Measurements from ENCODE around the gene ZNF543.
A peak's percentile ranks its signal among the peaks of the same experiment; 100 is the strongest.
"Not testable (repeated sequence)": the region's sequence is repeated elsewhere in the genome, so short reads cannot be mapped to it uniquely, and the experiment has no call there.

The ZNF543 gene

DNA sequence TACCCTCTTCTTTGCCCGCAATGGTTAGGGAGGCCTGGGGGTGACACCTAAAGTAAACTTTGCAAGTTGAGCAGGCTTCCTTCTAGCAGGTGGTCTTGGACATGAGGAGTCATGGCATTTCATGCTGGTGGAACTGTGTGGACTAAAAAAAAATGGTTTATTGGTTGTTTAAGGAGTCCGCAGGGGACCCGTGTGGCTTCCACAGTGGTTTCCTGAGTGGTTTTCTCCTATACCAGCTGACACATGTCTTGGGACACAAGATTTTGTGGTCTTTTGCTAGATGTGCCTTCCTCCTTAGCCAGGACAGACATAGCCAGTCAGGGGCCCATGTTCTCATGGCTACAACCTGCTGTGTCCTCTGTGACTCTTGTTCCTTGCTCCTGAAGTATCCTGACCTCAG lies 1.5 kb downstream of the ZNF543 start:
- DNase-seq: no peak

- no peak for DNase-seq
These were observed 4.7 kb downstream of the ZNF543 start for GRCh38 chr19:57324992-57325391.

- DNase-seq: no peak
These were observed 7.7 kb downstream of the ZNF543 start for GRCh38 chr19:57327993-57328392.

DNA sequence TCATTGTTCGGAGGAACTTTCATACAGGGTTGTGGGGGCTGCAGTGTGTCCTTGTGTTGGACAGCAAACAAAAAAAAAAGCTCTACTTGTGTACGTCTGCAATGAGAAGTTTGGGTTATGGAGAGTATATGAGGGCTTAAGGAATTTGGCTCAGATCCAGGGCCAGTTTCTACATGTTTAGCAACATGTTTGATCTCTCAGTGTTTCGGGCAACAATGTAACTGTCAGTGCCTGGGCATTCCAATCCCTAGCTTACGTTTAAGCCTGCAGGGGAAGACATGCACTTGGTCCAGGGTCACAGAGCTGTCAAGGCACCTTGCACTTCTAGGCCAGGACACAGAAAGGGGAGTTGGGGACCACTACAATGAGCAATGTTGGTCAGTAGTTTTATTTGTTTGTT lies 13.9 kb downstream of the ZNF543 start:
- DNase-seq: no peak

DNA sequence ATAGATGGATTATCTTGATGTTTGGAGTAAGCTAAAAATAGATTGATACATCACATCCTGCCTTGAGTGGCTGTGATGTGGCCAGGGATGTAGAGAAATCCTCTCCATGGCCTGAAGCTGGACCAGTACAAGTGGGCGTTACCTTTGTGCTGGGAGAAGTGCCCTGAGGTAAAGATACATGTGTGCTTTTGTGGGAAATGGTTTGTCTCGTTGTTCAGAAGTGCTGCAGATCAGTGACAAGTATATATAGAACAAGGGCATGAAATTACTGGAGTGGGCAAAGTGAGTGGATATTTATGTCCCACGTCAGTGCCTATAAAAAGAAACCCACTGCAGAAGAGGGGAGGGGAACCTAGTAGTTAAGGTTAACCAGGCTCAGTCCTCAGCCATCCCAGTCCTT lies 18.6 kb downstream of the ZNF543 start:
- DNase-seq: no peak

DNA sequence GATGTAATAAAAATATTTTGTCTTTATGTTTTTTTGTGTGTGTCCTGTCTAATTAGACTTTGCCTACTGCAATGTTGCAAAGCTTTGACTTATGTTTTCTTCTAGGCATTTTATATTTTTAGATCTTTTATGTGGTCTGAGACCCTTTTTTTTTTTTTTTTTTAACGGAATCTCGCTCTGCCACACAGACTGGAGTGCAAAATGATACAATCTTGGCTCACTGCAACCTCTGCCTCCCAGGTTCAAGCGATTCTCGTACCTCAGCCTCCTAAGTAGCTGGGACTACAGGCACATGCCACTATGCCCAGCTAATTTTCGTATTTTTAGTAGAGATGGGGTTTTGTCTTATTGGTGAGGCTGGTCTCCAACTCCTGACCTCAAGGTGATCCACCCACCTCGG lies 22.3 kb downstream of the ZNF543 start:
- no peak for DNase-seq

DNA sequence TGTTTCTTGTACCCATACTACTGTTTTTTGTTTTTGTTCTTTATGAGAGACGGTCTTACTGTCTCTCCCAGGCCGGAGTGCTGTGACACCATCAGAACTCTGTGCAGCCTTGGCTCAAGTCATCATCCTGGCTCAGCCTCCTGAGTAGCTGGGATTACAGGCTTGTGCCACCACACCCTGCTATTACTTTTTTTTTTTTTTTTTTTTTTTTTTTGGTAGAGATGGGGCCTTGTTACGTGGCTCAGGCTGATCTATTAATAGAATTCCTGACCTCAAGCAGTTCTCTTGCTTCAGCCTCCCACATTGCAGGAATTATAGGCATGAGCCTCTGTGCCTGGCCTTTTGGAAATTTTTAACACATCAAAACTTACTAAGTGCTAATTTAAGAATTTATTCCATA lies 27.9 kb downstream of the ZNF543 start:
- no peak for DNase-seq

DNA sequence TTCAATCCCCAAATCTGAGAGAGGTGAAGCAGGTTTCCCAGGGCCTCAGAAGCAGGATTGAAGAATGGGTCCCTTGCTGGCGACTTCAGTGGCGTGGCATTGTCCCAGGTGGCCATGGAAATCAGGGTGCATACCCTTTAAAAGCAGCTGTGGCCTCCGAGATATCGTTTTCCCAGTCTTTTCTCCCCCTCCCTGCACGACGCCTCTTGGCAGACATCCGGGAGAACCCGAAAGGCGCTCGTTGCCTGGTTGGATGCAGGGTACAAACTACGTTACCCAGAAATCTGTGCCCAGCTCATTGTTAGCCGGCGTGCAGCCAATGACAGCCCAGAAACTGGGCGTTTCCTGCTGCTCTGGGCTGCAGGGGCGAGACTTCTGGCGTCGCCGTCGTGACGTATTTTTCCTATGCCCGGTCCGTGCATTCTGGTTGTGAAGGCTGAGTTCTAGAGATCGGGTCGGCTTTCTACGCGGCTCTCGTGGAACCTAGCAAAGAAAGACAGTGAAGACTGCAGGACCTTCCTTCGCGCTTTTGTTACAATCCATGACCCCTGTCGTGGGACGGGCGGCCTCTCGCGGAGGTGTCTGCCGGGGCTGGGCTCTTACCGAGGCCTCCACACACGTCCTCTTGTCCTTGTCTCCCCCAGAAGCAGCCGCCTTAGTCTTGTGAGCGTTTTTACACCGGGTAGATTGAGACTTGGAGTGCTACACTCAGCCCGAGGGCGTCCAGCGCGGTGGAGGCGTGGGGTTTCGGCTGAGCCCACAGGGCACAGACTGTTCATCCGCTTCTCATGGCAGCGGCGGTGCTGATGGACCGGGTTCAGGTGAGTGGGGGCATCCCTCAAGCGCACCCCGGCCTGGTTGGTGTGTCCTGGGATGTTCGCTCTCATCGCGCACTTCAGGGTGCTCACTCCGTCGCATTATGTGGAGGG lies 30.9 kb downstream of the ZNF543 start, which contains the start of gene ZNF304:
TSS of gene ZNF304 (plus strand) at position 395 of the 929 bp plus-strand sequence. CDS start at position 789, 394 bp downstream.
- peak; percentile 83 for DNase-seq

GRCh38 chr19:57351867-57352266 lies 31.6 kb downstream of the ZNF543 start:
- no peak for DNase-seq

GRCh38 chr19:57355916-57356315 lies 35.6 kb downstream of the ZNF543 start:
- DNase-seq: no peak

DNA sequence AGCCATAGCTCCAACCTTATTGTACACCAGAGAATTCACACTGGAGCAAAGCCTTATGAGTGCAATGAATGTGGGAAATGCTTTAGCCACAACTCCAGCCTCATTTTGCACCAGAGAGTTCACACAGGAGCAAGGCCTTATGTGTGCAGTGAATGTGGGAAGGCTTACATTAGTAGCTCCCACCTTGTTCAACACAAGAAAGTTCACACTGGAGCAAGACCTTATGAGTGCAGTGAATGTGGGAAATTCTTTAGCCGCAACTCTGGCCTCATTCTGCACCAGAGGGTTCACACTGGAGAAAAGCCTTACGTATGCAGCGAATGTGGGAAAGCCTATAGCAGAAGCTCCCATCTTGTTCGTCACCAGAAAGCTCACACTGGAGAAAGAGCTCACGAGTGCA lies 37.1 kb downstream of the ZNF543 start:
- DNase-seq: no peak

GRCh38 chr19:57359300-57359699 lies 39.0 kb downstream of the ZNF543 start:
- no peak for DNase-seq

GRCh38 chr19:57362419-57362818 lies 42.1 kb downstream of the ZNF543 start:
- DNase-seq: no peak

- DNase-seq: peak; percentile 98
These were observed 42.9 kb downstream of the ZNF543 start, which contains the start of the genes TRAPPC2B and ZNF547 for GRCh38 chr19:57362997-57363687. Gene TRAPPC2B, plus strand, starts transcription at chr19:57363551. Its CDS starts 1,283 bp downstream, at chr19:57364834. Gene ZNF547, plus strand, starts transcription at chr19:57363551. Its CDS starts 5,005 bp downstream, at chr19:57368556.

- DNase-seq: no peak
These were observed 43.5 kb downstream of the ZNF543 start for GRCh38 chr19:57363688-57364181.

GRCh38 chr19:57366776-57367175 lies 46.5 kb downstream of the ZNF543 start:
- DNase-seq: no peak

DNA sequence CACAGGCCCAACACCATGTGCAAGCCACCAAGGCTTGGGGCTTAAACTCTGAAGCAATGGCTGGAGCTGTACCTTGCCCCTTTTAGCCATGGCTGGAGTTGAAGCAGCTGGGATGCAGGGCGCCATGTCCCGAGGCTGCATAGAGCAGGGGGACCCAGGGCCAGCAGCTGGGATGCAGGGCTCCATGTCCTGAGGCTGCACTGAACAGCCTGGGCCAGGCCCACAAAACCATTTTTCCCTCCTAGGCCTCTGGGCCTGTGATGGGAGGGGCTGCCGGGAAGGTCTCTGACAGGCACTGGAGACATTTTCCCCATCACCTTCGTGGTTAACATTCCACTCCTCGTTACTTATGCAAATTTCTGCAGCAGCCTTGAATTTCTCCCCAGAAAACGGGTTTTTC lies 53.9 kb downstream of the ZNF543 start:
- no peak for DNase-seq

DNA sequence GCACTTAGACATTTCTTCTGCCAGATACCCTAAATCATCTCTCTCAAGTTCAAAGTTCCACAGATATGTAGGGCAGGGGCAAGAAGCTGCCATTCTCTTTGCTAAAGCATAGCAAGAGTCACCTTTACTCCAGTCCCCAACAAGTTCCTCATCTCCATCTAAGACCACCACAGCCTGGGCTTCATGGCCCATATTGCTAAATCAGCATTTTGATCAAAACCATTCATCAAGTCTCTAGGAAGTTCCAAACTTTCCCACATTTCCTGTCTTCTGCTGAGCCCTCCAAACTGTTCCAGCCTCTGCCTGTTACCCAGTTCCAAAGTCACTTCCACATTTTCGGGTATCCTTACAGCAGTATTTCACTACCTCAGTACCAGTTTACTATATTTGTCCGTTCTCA lies 54.4 kb downstream of the ZNF543 start:
- not testable (repeated sequence) for DNase-seq

DNA sequence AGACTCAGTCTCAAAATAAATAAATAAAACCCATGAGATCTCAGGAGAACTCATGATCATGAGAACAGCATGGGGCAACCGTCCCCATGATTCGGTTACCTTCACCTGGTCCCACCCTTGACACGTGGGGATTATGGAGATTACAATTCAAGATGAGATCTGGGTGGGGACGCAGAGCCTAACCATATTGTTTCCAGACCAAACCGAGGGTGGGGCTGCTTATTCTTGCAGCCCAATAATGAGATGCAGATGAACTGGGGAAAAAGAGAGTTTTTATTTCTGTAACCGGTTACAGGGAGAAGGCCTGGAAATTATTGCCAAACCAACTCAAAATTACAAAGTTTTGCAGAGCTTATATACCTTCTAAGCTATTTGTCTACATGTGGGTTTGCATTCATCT lies 55.9 kb downstream of the ZNF543 start:
- DNase-seq: no peak

GRCh38 chr19:57377498-57378146 lies 57.4 kb downstream of the ZNF543 start:
- DNase-seq: no peak

Measured in CD4-positive, alpha-beta T cell treated with Interleukin-17A for 4 hours (primary cell).